Stimulated activated CD8-positive, alpha-beta memory T cell treated with anti-CD3 and anti-CD28 coated beads, Interleukin-2, amount 100 ng/mL, for 1 hour (primary cell): Measurements from ENCODE around the gene RNF31.
A peak's percentile ranks its signal among the peaks of the same experiment; 100 is the strongest.

Experiments used
- DNase-seq, 2 donors: peaks; one replicate each; pipeline ENCODE4 v3.0.0-alpha.2; 2020; ENCODE audit warnings: low read depth in 2 of 2

The RNF31 gene

GRCh38 chr14:24137529-24138395, 9.5 kb upstream of the RNF31 start:
- DNase-seq: no peak

- no peak for DNase-seq
These were observed 8.7 kb upstream of the RNF31 start for GRCh38 chr14:24138396-24139271.

GRCh38 chr14:24139272-24139934, 7.9 kb upstream of the RNF31 start:
- no peak for DNase-seq

- peak; percentile 98 to 99 for DNase-seq
These were observed 6.0 kb upstream of the RNF31 start, which contains the start of gene EMC9 for GRCh38 chr14:24141097-24141880. Gene EMC9, minus strand, starts transcription at chr14:24141591. Its CDS starts 287 bp downstream, at chr14:24141304.

GRCh38 chr14:24143511-24143910, 3.8 kb upstream of the RNF31 start:
- DNase-seq: no peak

- no peak for DNase-seq
These were observed 2.8 kb upstream of the RNF31 start for GRCh38 chr14:24144451-24144850.

- no peak for DNase-seq
These were observed 2.1 kb upstream of the RNF31 start for GRCh38 chr14:24145219-24145618.

GRCh38 chr14:24145690-24146452, 1.4 kb upstream of the RNF31 start:
- no peak for DNase-seq

GRCh38 chr14:24146453-24146977, 783 bp upstream of the RNF31 start, which contains the start of gene PSME2:
Gene PSME2, minus strand, starts transcription at chr14:24146610. Its CDS starts 29 bp downstream, at chr14:24146581.
- peak; percentile 55 to 69 for DNase-seq

GRCh38 chr14:24147761-24148428, 597 bp downstream of the RNF31 start:
- no peak for DNase-seq

- no peak for DNase-seq
These were observed 2.1 kb downstream of the RNF31 start for GRCh38 chr14:24149302-24149969.

GRCh38 chr14:24150061-24150460, 2.8 kb downstream of the RNF31 start:
- no peak for DNase-seq

GRCh38 chr14:24150567-24150966, 3.3 kb downstream of the RNF31 start:
- DNase-seq: no peak

- no peak for DNase-seq
These were observed 3.7 kb downstream of the RNF31 start for GRCh38 chr14:24150993-24151392.

- no peak for DNase-seq
These were observed 4.2 kb downstream of the RNF31 start for GRCh38 chr14:24151404-24152080.

- DNase-seq: no peak
These were observed 7.8 kb downstream of the RNF31 start for GRCh38 chr14:24155100-24155499.

GRCh38 chr14:24156840-24157239, 9.5 kb downstream of the RNF31 start:
- DNase-seq: no peak

GRCh38 chr14:24157331-24157730, 10.0 kb downstream of the RNF31 start:
- no peak for DNase-seq
